Measurements from ENCODE around the gene SPIRE2. TPM values are rescaled to one million over a fixed set of nuclear protein-coding genes. Genes with fewer than 3 reads are reported as not detected.
"Not testable (repeated sequence)": the region's sequence is repeated elsewhere in the genome, so short reads cannot be mapped to it uniquely, and the experiment has no call there.

SPIRE2 gene
- total and polyA plus RNA-seq, 2 donors (not counting 1 experiment from before 2014, with no cell fraction given), result 0.59 to 3.8 TPM

DNA sequence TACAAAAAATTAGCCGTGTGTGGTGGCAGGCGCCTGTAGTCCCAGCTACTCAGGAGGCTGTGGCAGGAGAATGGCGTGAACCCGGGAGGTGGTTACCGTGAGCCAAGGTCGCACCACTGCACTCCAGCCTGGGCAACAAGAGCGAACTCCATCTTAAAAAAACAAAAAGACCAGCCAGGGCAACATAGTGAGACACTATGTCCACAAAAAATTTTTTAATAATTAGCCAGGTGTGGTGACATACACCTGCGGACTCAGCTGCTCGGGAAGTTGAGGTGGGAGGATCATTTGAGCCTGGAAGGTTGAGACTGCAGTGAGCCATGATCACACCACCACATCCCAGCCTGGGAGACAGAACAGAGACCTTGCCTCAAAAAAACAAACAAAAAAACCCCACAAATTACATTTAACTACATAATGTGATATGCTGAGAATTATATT lies 40.9 kb upstream of the SPIRE2 start:
- no peaks in the 10 kb centered on the region for H3K27me3 ChIP-seq (ENCODE audit: control insufficient read depth, insufficient read depth, low read length)
- H3K9ac ChIP-seq (ENCODE audit: insufficient read depth, low read length), result no peak overlapping the region
- H3K36me3 ChIP-seq (ENCODE audit: control insufficient read depth, insufficient read depth, low read length), result peaks cover 9% of the 10 kb centered on the region
- no peak for DNase-seq (ENCODE audit: low read depth in 2 of 2)
- no peak overlapping the region for H3K27ac ChIP-seq (ENCODE audit: insufficient read depth, low read length)
- no peaks in the 10 kb centered on the region for H4K20me1 ChIP-seq (ENCODE audit: control insufficient read depth, extremely low read depth, insufficient read depth, low read length)
- H3K4me3 ChIP-seq (replicated peaks in 1 of 4; ENCODE audit: control extremely low read depth in 1 of 4, insufficient read depth in 1 of 4, low read depth in 3 of 4, low read length in 4 of 4), result no peak overlapping the region
- TF ChIP-seq CTCF (conservative IDR thresholded peaks at IDR 0.05 in 1 of 2, IDR thresholded peaks at IDR 0.05 in 1 of 2; ENCODE audit: low read depth in 1 of 2, low read length in 2 of 2) (no peak), EZH2 (IDR thresholded peaks at IDR 0.05; ENCODE audit: low read length, missing control alignments) (no peak)
- H3K79me2 ChIP-seq (ENCODE audit: control insufficient read depth, insufficient read depth, low read length), result no peaks in the 10 kb centered on the region
- no peaks in the 10 kb centered on the region for H3K9me3 ChIP-seq (ENCODE audit: control insufficient read depth, insufficient read depth, low read depth, low read length)
- no peak overlapping the region for H3K4me2 ChIP-seq (ENCODE audit: extremely low read depth, insufficient read depth, low read length)
- H2AFZ ChIP-seq (ENCODE audit: low read length), result no peak overlapping the region
- H3K4me1 ChIP-seq (ENCODE audit: control insufficient read depth, extremely low read depth, insufficient read depth, low read length), result no peaks in the 10 kb centered on the region

DNA sequence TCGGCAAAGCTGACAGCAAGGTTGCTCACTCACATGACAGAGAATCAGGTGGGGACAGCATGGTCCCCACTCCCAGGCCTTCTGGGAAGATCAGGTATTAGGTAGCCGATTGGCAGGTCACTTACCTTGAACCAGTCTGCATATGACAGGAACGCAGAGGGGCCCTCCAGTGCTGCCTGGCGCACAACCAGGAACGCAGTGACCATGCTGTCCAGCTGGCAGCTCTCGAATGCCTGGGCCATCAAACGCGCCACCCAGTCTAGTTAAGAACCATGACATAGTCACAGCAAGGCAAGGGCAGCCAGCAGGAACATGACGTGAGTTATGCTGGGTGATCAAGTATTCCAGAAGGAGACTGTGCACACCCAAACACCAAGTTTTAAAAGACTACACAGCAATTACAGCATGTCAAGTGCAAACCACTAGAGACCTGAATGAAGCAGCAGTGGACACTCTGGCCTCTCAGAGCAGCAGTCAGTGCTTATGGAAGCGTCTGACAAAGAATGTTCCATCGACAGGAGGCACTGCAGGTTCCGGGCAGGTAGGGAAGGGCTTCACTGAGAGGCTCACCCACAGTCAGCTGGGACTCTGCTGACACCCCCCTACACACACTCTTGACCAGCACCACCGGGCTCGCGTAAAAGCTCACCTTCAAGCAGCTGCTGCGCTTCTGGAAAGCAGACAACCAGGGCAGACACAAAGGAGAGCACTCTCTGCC lies 36.8 kb upstream of the SPIRE2 start:
- Histone ChIP-seq H3K36me3 (ENCODE audit: control insufficient read depth, insufficient read depth, low read length) (peaks cover 12% of the 10 kb centered on the region), H2AFZ (ENCODE audit: low read length) (no peak overlapping the region), H3K4me2 (ENCODE audit: extremely low read depth, insufficient read depth, low read length) (no peak overlapping the region), H3K27ac (ENCODE audit: insufficient read depth, low read length) (no peak overlapping the region), H3K79me2 (ENCODE audit: control insufficient read depth, insufficient read depth, low read length) (no peaks in the 10 kb centered on the region), H3K9ac (ENCODE audit: insufficient read depth, low read length) (no peak overlapping the region), H3K4me1 (ENCODE audit: control insufficient read depth, extremely low read depth, insufficient read depth, low read length) (no peaks in the 10 kb centered on the region), H4K20me1 (ENCODE audit: control insufficient read depth, extremely low read depth, insufficient read depth, low read length) (no peaks in the 10 kb centered on the region), H3K9me3 (ENCODE audit: control insufficient read depth, insufficient read depth, low read depth, low read length) (no peaks in the 10 kb centered on the region), H3K27me3 (ENCODE audit: control insufficient read depth, insufficient read depth, low read length) (no peaks in the 10 kb centered on the region), H3K4me3 (replicated peaks in 1 of 4; ENCODE audit: control extremely low read depth in 1 of 4, insufficient read depth in 1 of 4, low read depth in 3 of 4, low read length in 4 of 4) (no peak overlapping the region)
- no peak for TF ChIP-seq CTCF (conservative IDR thresholded peaks at IDR 0.05 in 1 of 2, IDR thresholded peaks at IDR 0.05 in 1 of 2; ENCODE audit: low read depth in 1 of 2, low read length in 2 of 2)
- no peak for TF ChIP-seq EZH2 (IDR thresholded peaks at IDR 0.05; ENCODE audit: low read length, missing control alignments)
- DNase-seq (ENCODE audit: low read depth in 2 of 2), result no peak

DNA sequence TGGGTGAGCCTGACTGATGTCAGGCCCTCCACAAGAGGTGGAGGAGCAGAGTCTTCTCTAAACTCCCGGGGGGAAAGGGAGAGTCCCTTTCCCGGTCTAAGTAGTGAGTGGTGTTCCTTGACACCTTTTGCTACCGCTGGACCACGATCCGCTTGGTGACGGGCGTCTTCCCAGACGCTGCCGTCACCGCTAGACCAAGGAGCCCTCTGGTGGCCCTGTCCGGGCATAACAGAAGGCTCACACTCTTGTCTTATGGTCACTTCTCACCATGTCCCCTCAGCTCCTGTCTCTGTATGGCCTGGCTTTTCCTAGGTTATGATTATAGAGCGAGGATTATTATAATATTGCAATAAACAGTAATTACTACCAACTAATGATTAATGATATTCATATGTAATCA lies 35.2 kb upstream of the SPIRE2 start:
- H3K4me3 ChIP-seq (replicated peaks in 1 of 4; ENCODE audit: control extremely low read depth in 1 of 4, insufficient read depth in 1 of 4, low read depth in 3 of 4, low read length in 4 of 4); H3K79me2 ChIP-seq (ENCODE audit: control insufficient read depth, insufficient read depth, low read length); H3K4me1 ChIP-seq (ENCODE audit: control insufficient read depth, extremely low read depth, insufficient read depth, low read length); H3K27me3 ChIP-seq (ENCODE audit: control insufficient read depth, insufficient read depth, low read length); H4K20me1 ChIP-seq (ENCODE audit: control insufficient read depth, extremely low read depth, insufficient read depth, low read length); H3K9me3 ChIP-seq (ENCODE audit: control insufficient read depth, insufficient read depth, low read depth, low read length); H3K9ac ChIP-seq (ENCODE audit: insufficient read depth, low read length); H2AFZ ChIP-seq (ENCODE audit: low read length); H3K4me2 ChIP-seq (ENCODE audit: extremely low read depth, insufficient read depth, low read length); H3K27ac ChIP-seq (ENCODE audit: insufficient read depth, low read length): not testable (repeated sequence)
- peak in 1 of 2 donors; percentile 26 for DNase-seq (ENCODE audit: low read depth in 2 of 2)
- peak; percentile 55 to 62 for TF ChIP-seq CTCF (conservative IDR thresholded peaks at IDR 0.05 in 1 of 2, IDR thresholded peaks at IDR 0.05 in 1 of 2; ENCODE audit: low read depth in 1 of 2, low read length in 2 of 2)
- H3K36me3 ChIP-seq (ENCODE audit: control insufficient read depth, insufficient read depth, low read length), result peaks cover 12% of the 10 kb centered on the region

Data from fibroblast of lung (primary cell).